ENCODE measurements around the gene GID8. TPM values are rescaled to one million over a fixed set of nuclear protein-coding genes. Genes with fewer than 3 reads are reported as not detected.

GID8 gene
- polyA plus RNA-seq, 1 of the 3 experiments (the other 2 are of a cell fraction): 18.1 TPM

GRCh38 chr20:62911701-62912280 lies 26.2 kb upstream of the GID8 start:
- H3K27me3 ChIP-seq (ENCODE audit: insufficient read depth): no peaks in the 10 kb centered on the region
- no peak overlapping the region for H3K4me3 ChIP-seq (ENCODE audit: low read depth in 2 of 2, low read length in 1 of 2)
- H3K4me2 ChIP-seq: no peak overlapping the region
- 85% methylated on average over 8 of the region's 10 CpGs for WGBS (ENCODE audit: low lambda C conversion rate)
- no peaks in the 10 kb centered on the region for H3K9me3 ChIP-seq
- peaks cover 5 to 11% of the 10 kb centered on the region in 2 experiments; a peak in 2 of 4 replicates for H3K4me1 ChIP-seq (ENCODE audit: control insufficient read depth in 1 of 2, insufficient read depth in 2 of 2, low read depth in 1 of 2, low read length in 1 of 2)
- peaks cover 100% of the 10 kb centered on the region for H3K79me2 ChIP-seq (ENCODE audit: insufficient read depth)
- ChIA-PET CTCF (interaction anchor here (0.6 to 17.1 kb wide), 7 partner anchors 9 to 97 kb away, joined by 3 to 181 read pairs (median 4); partner anchors contain the start of gene DIDO1), POLR2A (no interaction called here)
- DNase-seq: no peak
- TF ChIP-seq EZH2phosphoT487 (IDR thresholded peaks at IDR 0.05; ENCODE audit: borderline replicate concordance, low read depth): no peak
- no peak for TF ChIP-seq YY1 (IDR thresholded peaks at IDR 0.05; ENCODE audit: low read depth)
- TF ChIP-seq CHD2 (IDR thresholded peaks at IDR 0.05; ENCODE audit: low read length, partially characterized antibody): no peak
- no peak for TF ChIP-seq GABPA (IDR thresholded peaks at IDR 0.05; ENCODE audit: low read depth)
- no peak for TF ChIP-seq EP300 (IDR thresholded peaks at IDR 0.05; ENCODE audit: borderline replicate concordance in 1 of 2, low read depth in 1 of 2, low read length in 1 of 2)
- TF ChIP-seq NFIC (IDR thresholded peaks at IDR 0.05; ENCODE audit: borderline replicate concordance): no peak
- TF ChIP-seq MAX (IDR thresholded peaks at IDR 0.05; ENCODE audit: low read depth): no peak
- TF ChIP-seq RCOR1 (IDR thresholded peaks at IDR 0.05; ENCODE audit: low read length): no peak
- no peak for TF ChIP-seq MEF2A (IDR thresholded peaks at IDR 0.05; ENCODE audit: borderline replicate concordance, low read depth)
- H3K27ac ChIP-seq (ENCODE audit: low read depth in 2 of 2, low read length in 1 of 2): no peak overlapping the region
- H3K36me3 ChIP-seq (replicated peaks in 1 of 2; ENCODE audit: control insufficient read depth in 1 of 2, insufficient read depth in 2 of 2, low read length in 1 of 2): peaks cover 49 to 68% of the 10 kb centered on the region in 2 experiments
- H3K9ac ChIP-seq: no peak overlapping the region
- H3K9me2 ChIP-seq: no peaks in the 10 kb centered on the region
- peaks cover 12% of the 10 kb centered on the region for H3F3A ChIP-seq (replicated peaks; ENCODE audit: insufficient read depth)
- peaks cover 95% of the 10 kb centered on the region for H4K20me1 ChIP-seq (ENCODE audit: insufficient read depth)
- H2AFZ ChIP-seq (ENCODE audit: low read depth): no peak overlapping the region

GRCh38 chr20:62913043-62913630 lies 24.8 kb upstream of the GID8 start:
- Histone ChIP-seq H2AFZ (ENCODE audit: low read depth) (no peak overlapping the region), H3K4me3 (ENCODE audit: low read depth in 2 of 2, low read length in 1 of 2) (no peak overlapping the region), H3K4me1 (ENCODE audit: control insufficient read depth in 1 of 2, insufficient read depth in 2 of 2, low read depth in 1 of 2, low read length in 1 of 2) (peaks cover 1 to 12% of the 10 kb centered on the region in 2 experiments; a peak in 2 of 4 replicates), H3K27me3 (ENCODE audit: insufficient read depth) (no peaks in the 10 kb centered on the region), H4K20me1 (ENCODE audit: insufficient read depth) (peaks cover 95% of the 10 kb centered on the region), H3K9ac (no peak overlapping the region), H3K79me2 (ENCODE audit: insufficient read depth) (peaks cover 100% of the 10 kb centered on the region), H3K9me2 (no peaks in the 10 kb centered on the region), H3K4me2 (no peak overlapping the region), H3K9me3 (no peaks in the 10 kb centered on the region), H3K36me3 (replicated peaks in 1 of 2; ENCODE audit: control insufficient read depth in 1 of 2, insufficient read depth in 2 of 2, low read length in 1 of 2) (peaks cover 43 to 55% of the 10 kb centered on the region in 2 experiments), H3K27ac (ENCODE audit: low read depth in 2 of 2, low read length in 1 of 2) (no peak overlapping the region), H3F3A (replicated peaks; ENCODE audit: insufficient read depth) (peaks cover 6% of the 10 kb centered on the region)
- DNase-seq: no peak
- POLR2A ChIA-PET: interaction anchor here (0.5 kb wide), 1 partner anchor 795 kb away, joined by 3 read pairs; no protein-coding TSS in a partner anchor
- TF ChIP-seq FOXM1 (IDR thresholded peaks at IDR 0.05; ENCODE audit: low read depth) (no peak), IRF3 (IDR thresholded peaks at IDR 0.05; ENCODE audit: low read depth, low read length) (no peak), SMC3 (IDR thresholded peaks at IDR 0.05; ENCODE audit: low read depth, low read length) (no peak), JUND (IDR thresholded peaks at IDR 0.05) (no peak)
- WGBS (ENCODE audit: low lambda C conversion rate): 92% methylated on average over 7 of the region's 7 CpGs
- CTCF ChIA-PET: interaction anchor here (1.0 to 17.1 kb wide), 6 partner anchors 8 to 90 kb away, joined by 3 to 181 read pairs (median 8); partner anchors contain the start of gene DIDO1

All from SK-N-SH (cell line).